GM18868 (cell line): ENCODE measurements around the gene FAM117A.
A peak's percentile ranks its signal among the peaks of the same experiment; 100 is the strongest.

Experiments used
- ATAC-seq: cut with Tn5 transposase; IDR thresholded peaks from one replicate; pipeline ENCODE4 v1.9.1; 2021; ENCODE audit warnings: mild to moderate bottlenecking, moderate library complexity; ENCODE audit not compliant: unreplicated experiment

FAM117A gene

GRCh38 chr17:49763735-49764558 lies at the start of gene FAM117A:
FAM117A (minus strand) TSS chr17:49764131; CDS start chr17:49764087, 44 bp downstream.
- peak; percentile 89 for ATAC-seq

GRCh38 chr17:49809056-49809455 lies 45.1 kb upstream of the FAM117A start:
- no peak for ATAC-seq

- ATAC-seq: no peak
Measured at GRCh38 chr17:49798738-49799137, 34.8 kb upstream of the FAM117A start.

- ATAC-seq: no peak
Measured at GRCh38 chr17:49798182-49798581, 34.3 kb upstream of the FAM117A start.

- ATAC-seq: no peak
Measured at GRCh38 chr17:49795372-49795771, 31.4 kb upstream of the FAM117A start.

- ATAC-seq: no peak
Measured at GRCh38 chr17:49793309-49793708, 29.4 kb upstream of the FAM117A start.

- ATAC-seq: no peak
Measured at GRCh38 chr17:49789243-49789578, 25.3 kb upstream of the FAM117A start.

GRCh38 chr17:49788478-49789242 lies 24.7 kb upstream of the FAM117A start, which contains the start of gene KAT7:
KAT7 (plus strand) TSS chr17:49788681; CDS start chr17:49788835, 154 bp downstream.
- peak; percentile 86 for ATAC-seq

GRCh38 chr17:49787884-49788477 lies 24.1 kb upstream of the FAM117A start:
- ATAC-seq: no peak

GRCh38 chr17:49784636-49785035 lies 20.7 kb upstream of the FAM117A start:
- ATAC-seq: no peak

- no peak for ATAC-seq
Measured at GRCh38 chr17:49783791-49784190, 19.9 kb upstream of the FAM117A start.

- no peak for ATAC-seq
Measured at GRCh38 chr17:49783071-49783715, 19.3 kb upstream of the FAM117A start.

- no peak for ATAC-seq
Measured at GRCh38 chr17:49779739-49780231, 15.9 kb upstream of the FAM117A start.

GRCh38 chr17:49779156-49779738 lies 15.3 kb upstream of the FAM117A start:
- no peak for ATAC-seq

GRCh38 chr17:49777563-49777962 lies 13.6 kb upstream of the FAM117A start:
- ATAC-seq: no peak

GRCh38 chr17:49776551-49777300 lies 12.8 kb upstream of the FAM117A start:
- no peak for ATAC-seq

- ATAC-seq: no peak
Measured at GRCh38 chr17:49775546-49776260, 11.8 kb upstream of the FAM117A start.

- ATAC-seq: no peak
Measured at GRCh38 chr17:49766918-49767530, 3.1 kb upstream of the FAM117A start.
